ENCODE measurements around the gene CCL3.
"Not testable (repeated sequence)": the region's sequence is repeated elsewhere in the genome, so short reads cannot be mapped to it uniquely, and the experiment has no call there.

GRCh38 chr17:36115649-36115977 lies 25.7 kb upstream of the CCL3 start:
- TF ChIP-seq CTCF, EP300, POLR2A, POLR2AphosphoS5 (IDR thresholded peaks at IDR 0.05): not testable (repeated sequence)
